BJ (cell line): ENCODE data around the gene SYT1. TPM values are rescaled to one million over a fixed set of nuclear protein-coding genes. Genes with fewer than 3 reads are reported as not detected.

Experiments used
- CTCF ChIA-PET: fragments of 350-600 bp; formaldehyde crosslinking; extraction: SDS; loops from one replicate; lab custom pipeline; 2021; ENCODE audit warnings: antibody characterized with exemption, inconsistent platforms; lab: Yijun Ruan, JAX
- POLR2A ChIA-PET: fragments of 300-600 bp; sonication (Branson Sonifier 250); formaldehyde crosslinking; extraction: SDS; loops from one replicate; lab custom pipeline; 2021; ENCODE audit warnings: antibody characterized with exemption; lab: Charles Lee
- DNase-seq: peaks from one replicate; pipeline ENCODE4 v3.0.0-alpha.2; 2011; ENCODE audit warnings: low read depth
- H3K27me3 ChIP-seq: 2 replicates; pipeline ENCODE4 v1.6.0; 2011; ENCODE audit warnings: low read length; ENCODE audit not compliant: control insufficient read depth, insufficient read depth
- H3K36me3 ChIP-seq: 2 replicates; pipeline ENCODE4 v1.5.1; 2011; ENCODE audit warnings: low read length; ENCODE audit not compliant: control insufficient read depth, insufficient read depth
- H3K4me3 ChIP-seq: 2 replicates; pipeline ENCODE4 v1.5.1; 2011; ENCODE audit warnings: low read depth, mild to moderate bottlenecking, control low read depth, low read length
- polyA plus RNA-seq: library from polyadenylated mRNA; depleted of rRNA; stranded (reverse); fragments of >200 nt; gene quantifications from 2 replicates; pipeline ENCODE4 v1.2.3, GENCODE V29; 2011
- TF ChIP-seq, protein P1 (sequence below): IDR thresholded peaks from 2 replicates; pipeline ENCODE4 v1.5.1; 2011; ENCODE audit warnings: low read depth, mild to moderate bottlenecking, control low read depth, inconsistent platforms, low read length, moderate library complexity; ENCODE audit not compliant: insufficient read depth

Gene SYT1
- polyA plus RNA-seq, 1 experiment, result 0.70 TPM

DNA sequence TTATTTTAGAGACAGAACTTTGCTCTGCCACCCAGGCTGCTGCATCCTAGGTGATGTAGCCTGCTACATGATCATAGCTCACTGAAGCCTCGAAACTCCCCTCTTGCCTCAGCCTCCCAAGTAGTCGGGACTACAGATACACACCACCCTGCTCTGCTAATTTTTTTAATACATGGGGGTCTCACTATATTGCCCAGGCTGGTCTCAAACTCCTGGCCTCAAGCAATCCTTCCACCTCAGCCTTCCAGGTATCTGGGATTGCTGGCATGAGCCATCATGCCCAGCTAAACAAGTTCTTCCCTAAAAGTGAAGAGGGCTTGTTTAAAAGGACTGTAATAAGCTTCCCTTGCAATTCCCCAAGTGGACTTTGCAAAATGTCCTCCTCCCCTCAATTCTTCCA lies 515.8 kb downstream of the SYT1 start:
- no peak for DNase-seq
- Histone ChIP-seq H3K27me3 (no peaks in the 10 kb centered on the region; the same call in 1 of the 2 replicates), H3K36me3 (no peaks in the 10 kb centered on the region), H3K4me3 (no peak overlapping the region)
- ChIA-PET POLR2A (no interaction called here), CTCF (no interaction called here)
- TF ChIP-seq, protein P1, sequence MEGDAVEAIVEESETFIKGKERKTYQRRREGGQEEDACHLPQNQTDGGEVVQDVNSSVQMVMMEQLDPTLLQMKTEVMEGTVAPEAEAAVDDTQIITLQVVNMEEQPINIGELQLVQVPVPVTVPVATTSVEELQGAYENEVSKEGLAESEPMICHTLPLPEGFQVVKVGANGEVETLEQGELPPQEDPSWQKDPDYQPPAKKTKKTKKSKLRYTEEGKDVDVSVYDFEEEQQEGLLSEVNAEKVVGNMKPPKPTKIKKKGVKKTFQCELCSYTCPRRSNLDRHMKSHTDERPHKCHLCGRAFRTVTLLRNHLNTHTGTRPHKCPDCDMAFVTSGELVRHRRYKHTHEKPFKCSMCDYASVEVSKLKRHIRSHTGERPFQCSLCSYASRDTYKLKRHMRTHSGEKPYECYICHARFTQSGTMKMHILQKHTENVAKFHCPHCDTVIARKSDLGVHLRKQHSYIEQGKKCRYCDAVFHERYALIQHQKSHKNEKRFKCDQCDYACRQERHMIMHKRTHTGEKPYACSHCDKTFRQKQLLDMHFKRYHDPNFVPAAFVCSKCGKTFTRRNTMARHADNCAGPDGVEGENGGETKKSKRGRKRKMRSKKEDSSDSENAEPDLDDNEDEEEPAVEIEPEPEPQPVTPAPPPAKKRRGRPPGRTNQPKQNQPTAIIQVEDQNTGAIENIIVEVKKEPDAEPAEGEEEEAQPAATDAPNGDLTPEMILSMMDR, result no peak

DNA sequence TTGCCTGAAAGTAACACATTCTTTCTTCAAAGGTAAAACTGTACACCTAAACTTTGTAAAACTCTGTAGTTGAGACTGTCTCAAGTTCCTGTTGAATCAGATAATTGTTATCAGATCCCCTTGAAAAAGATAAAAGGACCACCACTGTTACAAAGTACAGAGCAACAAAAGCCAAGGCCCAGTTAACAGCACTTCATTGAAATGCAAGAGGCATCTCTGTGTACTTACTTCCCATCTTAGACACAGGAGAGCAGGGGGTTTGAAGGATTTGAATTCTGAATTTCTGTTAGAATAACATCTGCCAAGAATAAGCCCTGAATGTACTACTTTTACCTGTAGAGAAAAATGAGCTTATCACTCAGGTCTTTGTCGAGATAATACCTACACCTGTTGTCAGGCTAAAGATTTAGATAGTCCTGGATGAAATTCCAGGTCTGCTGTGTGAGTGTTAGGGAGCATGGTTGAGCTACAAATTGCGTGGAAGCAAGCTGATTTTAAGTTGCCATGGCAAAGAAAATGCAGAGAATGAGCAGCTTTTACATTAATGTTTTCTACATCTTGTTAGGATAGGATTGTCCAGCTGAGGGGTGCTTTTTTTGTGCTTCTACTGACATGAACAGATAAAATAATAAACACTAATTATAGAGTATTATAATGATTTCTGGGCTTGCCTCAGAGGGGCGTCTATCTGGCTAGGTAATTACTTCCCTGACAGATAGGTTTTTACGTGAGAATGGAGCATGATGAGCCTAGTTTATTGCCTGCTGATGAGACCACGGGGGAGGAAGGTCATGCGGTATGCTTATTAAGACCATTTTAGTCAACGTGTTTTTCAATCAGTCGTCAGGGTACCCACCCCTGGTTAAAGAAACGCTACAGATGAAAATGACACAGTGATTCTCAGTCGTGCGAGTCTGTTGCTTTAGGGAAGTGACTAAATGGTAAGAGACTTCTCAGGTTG lies 517.0 kb downstream of the SYT1 start:
- no peaks in the 10 kb centered on the region for H3K36me3 ChIP-seq
- H3K27me3 ChIP-seq, result no peaks in the 10 kb centered on the region; the same call in 1 of the 2 replicates
- ChIA-PET CTCF (no interaction called here), POLR2A (no interaction called here)
- no peak for DNase-seq
- H3K4me3 ChIP-seq, result no peak overlapping the region
- TF ChIP-seq, protein P1, result no peak

DNA sequence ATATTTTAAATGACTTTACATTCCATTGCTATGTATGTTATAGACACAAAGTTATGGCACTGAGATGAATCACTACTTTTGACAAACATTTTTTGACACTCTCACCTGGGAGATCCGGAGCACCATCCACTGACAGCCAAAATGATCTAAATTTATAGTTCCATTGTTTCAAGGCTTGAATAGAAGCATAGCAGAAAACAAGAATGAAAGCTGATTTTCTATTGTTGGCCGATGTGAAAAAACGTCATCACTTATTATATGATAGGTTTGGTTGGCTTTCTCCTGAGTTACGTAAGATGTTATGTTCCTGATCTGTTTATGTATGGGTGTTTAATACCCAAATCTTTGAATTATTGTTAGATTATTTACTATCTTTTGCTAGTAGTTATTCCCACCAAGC lies 520.0 kb downstream of the SYT1 start:
- Histone ChIP-seq H3K27me3 (no peaks in the 10 kb centered on the region; the same call in 1 of the 2 replicates), H3K36me3 (no peaks in the 10 kb centered on the region), H3K4me3 (no peak overlapping the region)
- ChIA-PET POLR2A (no interaction called here), CTCF (interaction anchor here (0.8 kb wide), 2 partner anchors 10 to 11 kb away, joined by 3 to 5 read pairs; no protein-coding TSS in a partner anchor)
- TF ChIP-seq, protein P1, result no peak
- no peak for DNase-seq

DNA sequence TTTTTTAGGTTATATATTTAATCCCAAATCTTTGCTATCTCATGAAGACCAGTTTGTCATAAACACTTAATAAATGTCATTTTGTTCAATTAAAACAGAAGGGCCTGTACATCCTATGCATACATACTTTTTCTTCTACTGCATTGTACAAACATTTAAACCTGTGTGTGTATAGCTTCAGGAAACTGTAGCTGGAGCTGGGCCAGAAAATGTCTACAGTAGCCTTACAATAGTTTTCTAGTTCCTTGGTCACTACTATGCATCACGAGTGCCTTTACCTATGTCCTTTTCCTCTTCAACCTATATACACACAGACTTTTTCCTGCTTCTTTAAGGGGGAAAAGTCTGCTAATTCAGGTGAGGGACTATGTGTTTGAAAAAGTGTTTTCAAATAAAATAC lies 523.4 kb downstream of the SYT1 start:
- Histone ChIP-seq H3K4me3 (no peak overlapping the region), H3K36me3 (no peaks in the 10 kb centered on the region), H3K27me3 (no peaks in the 10 kb centered on the region)
- ChIA-PET POLR2A (no interaction called here), CTCF (interaction anchor here (0.6 kb wide), 1 partner anchor 562 kb away, joined by 3 read pairs; no protein-coding TSS in a partner anchor)
- TF ChIP-seq, protein P1, result no peak
- DNase-seq, result no peak

GRCh38 chr12:79393842-79394241 lies 529.3 kb downstream of the SYT1 start:
- TF ChIP-seq, protein P1, result no peak
- ChIA-PET CTCF (interaction anchor here (1.2 kb wide), 1 partner anchor 16 kb away, joined by 4 read pairs; no protein-coding TSS in a partner anchor), POLR2A (no interaction called here)
- Histone ChIP-seq H3K36me3 (no peaks in the 10 kb centered on the region), H3K27me3 (no peaks in the 10 kb centered on the region), H3K4me3 (no peak overlapping the region)
- no peak for DNase-seq
